Fibroblast of lung (primary cell): ENCODE results near the gene TM4SF5. TPM values are rescaled to one million over a fixed set of nuclear protein-coding genes. Genes with fewer than 3 reads are reported as not detected.
A peak's percentile ranks its signal among the peaks of the same experiment; 100 is the strongest.

Experiments
- DNase-seq, 2 donors: peaks; one replicate each; pipeline versions ENCODE4 v3.0.0 to v3.0.0-alpha.2; 2010; ENCODE audit warnings: low read depth in 2 of 2
- H2AFZ ChIP-seq: 2 replicates; pipeline ENCODE4 v1.5.1; 2012; ENCODE audit warnings: low read length, control low read depth, inconsistent platforms
- H3K27ac ChIP-seq: 2 replicates; pipeline ENCODE4 v1.5.1; 2011; ENCODE audit warnings: low read length, control low read depth; ENCODE audit not compliant: insufficient read depth
- H3K27me3 ChIP-seq: 2 replicates; pipeline ENCODE4 v1.5.1; 2011; ENCODE audit warnings: mild to moderate bottlenecking, low read length; ENCODE audit not compliant: control insufficient read depth, insufficient read depth
- H3K36me3 ChIP-seq: 2 replicates; pipeline ENCODE4 v1.5.1; 2011; ENCODE audit warnings: low read length; ENCODE audit not compliant: control insufficient read depth, insufficient read depth
- H3K4me1 ChIP-seq: 2 replicates; pipeline ENCODE4 v1.5.1; 2011; ENCODE audit warnings: low read length; ENCODE audit not compliant: control insufficient read depth, insufficient read depth; ENCODE audit errors: extremely low read depth
- H3K4me2 ChIP-seq: 2 replicates; pipeline ENCODE4 v1.5.1; 2011; ENCODE audit warnings: low read length, control low read depth; ENCODE audit not compliant: insufficient read depth; ENCODE audit errors: extremely low read depth
- H3K4me3 ChIP-seq, 4 experiments: fragments of 200-600 bp in 1 of 4; sonication (generic) in 1 of 4; replicated peaks in 1 of 4; 2 replicates each; pipeline ENCODE4 v1.5.1; 2011 to 2016; ENCODE audit warnings: low read length in 4 of 4, low read depth in 3 of 4, mild to moderate bottlenecking in 3 of 4, control low read depth in 2 of 4, inconsistent platforms in 1 of 4, mixed read lengths in 1 of 4; ENCODE audit not compliant: insufficient read depth in 1 of 4; ENCODE audit errors: control extremely low read depth in 1 of 4
- H3K79me2 ChIP-seq: 2 replicates; pipeline ENCODE4 v1.5.1; 2012; ENCODE audit warnings: mild to moderate bottlenecking, low read length, inconsistent platforms; ENCODE audit not compliant: control insufficient read depth, insufficient read depth
- H3K9ac ChIP-seq: 2 replicates; pipeline ENCODE4 v1.5.1; 2011; ENCODE audit warnings: mild to moderate bottlenecking, low read length, control low read depth; ENCODE audit not compliant: insufficient read depth
- H3K9me3 ChIP-seq: 2 replicates; pipeline ENCODE4 v1.5.1; 2012; ENCODE audit warnings: low read depth, low read length; ENCODE audit not compliant: control insufficient read depth, insufficient read depth
- H4K20me1 ChIP-seq: 2 replicates; pipeline ENCODE4 v1.5.1; 2011; ENCODE audit warnings: low read length; ENCODE audit not compliant: control insufficient read depth, insufficient read depth; ENCODE audit errors: extremely low read depth
- EZH2 ChIP-seq: IDR thresholded peaks from 2 replicates; pipeline ENCODE4 v1.5.1; 2012; ENCODE audit warnings: low read length, control low read depth, mild to moderate bottlenecking; ENCODE audit errors: missing control alignments
- polyA plus RNA-seq, 2 donors: library from polyadenylated mRNA; depleted of rRNA in 1 of 2; stranded (reverse) in 1 of 2; unstranded in 1 of 2; fragments of >200 nt; gene quantifications; 2 replicates each; pipeline ENCODE4 v1.2.1, GENCODE V29; 2011 to 2012; ENCODE audit warnings: missing spikeins in 1 of 2
- total RNA-seq: library from RNA; depleted of rRNA; stranded (reverse); fragments of >200 nt; gene quantifications from 2 replicates; pipeline ENCODE4 v1.2.1, GENCODE V29; 2014
- TF ChIP-seq, protein P1 (sequence below), 2 donors: IDR thresholded peaks in 1 of 2; conservative IDR thresholded peaks in 1 of 2; 1 replicate in 1 of 2; 2 replicates in 1 of 2; pipeline ENCODE4 v1.5.1; 2011 to 2012; ENCODE audit warnings: low read length in 2 of 2, control low read depth in 1 of 2, inconsistent platforms in 1 of 2, low read depth in 1 of 2, mild to moderate bottlenecking in 1 of 2

Gene TM4SF5
- total and polyA plus RNA-seq, 2 donors (not counting 1 experiment from before 2014, with no cell fraction given) = not detected

DNA sequence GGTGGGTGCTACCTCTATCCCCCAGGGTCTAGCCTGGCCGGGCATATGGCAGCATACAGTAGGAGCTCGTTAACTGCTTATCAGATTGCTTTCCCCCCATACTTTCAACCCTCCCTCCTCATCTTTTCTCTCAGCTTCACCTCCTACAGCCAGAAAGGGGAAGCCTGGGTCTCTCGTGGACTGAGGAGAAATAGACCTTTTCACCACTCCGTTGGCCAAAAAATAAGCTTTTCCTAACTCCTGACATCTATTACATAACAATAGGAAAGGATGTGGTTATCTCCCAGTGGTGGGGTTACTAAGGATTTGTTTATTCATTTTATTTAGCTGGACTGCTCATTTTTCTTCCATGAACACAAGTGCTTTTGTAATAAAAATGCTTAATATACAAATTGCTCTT is 23.0 kb upstream of the TM4SF5 start:
- H3K4me3 ChIP-seq = no peak overlapping the region
- no peaks in the 10 kb centered on the region for H4K20me1 ChIP-seq
- H2AFZ ChIP-seq = no peak overlapping the region
- H3K27ac ChIP-seq = no peak overlapping the region
- no peaks in the 10 kb centered on the region for H3K79me2 ChIP-seq
- H3K27me3 ChIP-seq = peaks cover 16% of the 10 kb centered on the region
- TF ChIP-seq, protein P1, sequence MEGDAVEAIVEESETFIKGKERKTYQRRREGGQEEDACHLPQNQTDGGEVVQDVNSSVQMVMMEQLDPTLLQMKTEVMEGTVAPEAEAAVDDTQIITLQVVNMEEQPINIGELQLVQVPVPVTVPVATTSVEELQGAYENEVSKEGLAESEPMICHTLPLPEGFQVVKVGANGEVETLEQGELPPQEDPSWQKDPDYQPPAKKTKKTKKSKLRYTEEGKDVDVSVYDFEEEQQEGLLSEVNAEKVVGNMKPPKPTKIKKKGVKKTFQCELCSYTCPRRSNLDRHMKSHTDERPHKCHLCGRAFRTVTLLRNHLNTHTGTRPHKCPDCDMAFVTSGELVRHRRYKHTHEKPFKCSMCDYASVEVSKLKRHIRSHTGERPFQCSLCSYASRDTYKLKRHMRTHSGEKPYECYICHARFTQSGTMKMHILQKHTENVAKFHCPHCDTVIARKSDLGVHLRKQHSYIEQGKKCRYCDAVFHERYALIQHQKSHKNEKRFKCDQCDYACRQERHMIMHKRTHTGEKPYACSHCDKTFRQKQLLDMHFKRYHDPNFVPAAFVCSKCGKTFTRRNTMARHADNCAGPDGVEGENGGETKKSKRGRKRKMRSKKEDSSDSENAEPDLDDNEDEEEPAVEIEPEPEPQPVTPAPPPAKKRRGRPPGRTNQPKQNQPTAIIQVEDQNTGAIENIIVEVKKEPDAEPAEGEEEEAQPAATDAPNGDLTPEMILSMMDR (conservative IDR thresholded peaks at IDR 0.05 in 1 of 2, IDR thresholded peaks at IDR 0.05 in 1 of 2; ENCODE audit: low read depth in 1 of 2, low read length in 2 of 2) = no peak
- TF ChIP-seq EZH2 = no peak
- H3K4me2 ChIP-seq = no peak overlapping the region
- no peak overlapping the region for H3K9ac ChIP-seq
- no peak for DNase-seq
- H3K9me3 ChIP-seq = no peaks in the 10 kb centered on the region
- H3K4me1 ChIP-seq = no peaks in the 10 kb centered on the region
- H3K36me3 ChIP-seq = no peaks in the 10 kb centered on the region

DNA sequence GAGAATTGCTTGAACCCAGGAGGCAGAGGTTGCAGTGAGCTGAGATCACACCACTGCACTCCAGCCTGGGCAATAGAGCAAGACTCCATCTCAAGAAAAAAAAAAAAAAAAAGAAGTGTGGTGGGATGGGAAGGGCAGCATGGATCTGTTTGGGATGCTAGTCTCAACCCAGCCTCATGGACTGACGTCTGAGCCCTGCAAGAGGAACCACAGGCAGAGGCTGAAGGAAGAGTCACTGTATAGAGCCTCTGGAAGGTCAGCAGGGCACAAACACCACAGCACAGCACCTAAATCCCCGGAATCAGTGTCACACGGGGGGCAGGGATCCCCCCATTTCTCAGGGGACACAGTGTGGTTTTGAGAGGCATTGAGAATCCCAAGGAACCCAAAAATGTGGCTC is 21.1 kb upstream of the TM4SF5 start:
- Histone ChIP-seq H3K27ac (no peak overlapping the region), H3K4me3 (no peak overlapping the region), H3K79me2 (no peaks in the 10 kb centered on the region), H4K20me1 (no peaks in the 10 kb centered on the region), H3K4me1 (no peaks in the 10 kb centered on the region), H3K9me3 (no peaks in the 10 kb centered on the region), H3K4me2 (no peak overlapping the region), H3K9ac (no peak overlapping the region), H3K27me3 (peaks cover 12% of the 10 kb centered on the region), H2AFZ (no peak overlapping the region), H3K36me3 (no peaks in the 10 kb centered on the region)
- TF ChIP-seq, protein P1 (conservative IDR thresholded peaks at IDR 0.05 in 1 of 2, IDR thresholded peaks at IDR 0.05 in 1 of 2; ENCODE audit: low read depth in 1 of 2, low read length in 2 of 2) = no peak
- TF ChIP-seq EZH2 = no peak
- DNase-seq = no peak

DNA sequence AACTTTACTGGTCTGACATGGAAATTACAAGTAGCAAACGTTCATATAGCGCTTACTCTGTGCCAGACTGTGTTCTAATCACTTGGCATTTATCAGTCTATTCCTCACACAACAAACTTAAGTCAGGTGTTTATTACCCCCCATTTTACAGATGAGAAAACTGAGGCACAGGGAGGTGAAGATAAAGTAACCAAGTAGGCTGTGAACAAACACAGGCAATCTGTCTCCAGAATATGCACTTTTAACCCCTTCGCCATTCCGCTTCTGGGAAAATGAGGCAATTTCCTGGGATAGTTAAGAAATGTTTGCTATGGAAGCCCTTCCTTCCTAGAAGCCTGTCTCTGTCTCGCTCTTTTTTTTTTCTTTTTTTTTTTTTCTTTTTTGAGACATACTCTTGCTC is 19.8 kb upstream of the TM4SF5 start:
- Histone ChIP-seq H3K4me2 (no peak overlapping the region), H3K27me3 (peaks cover 16% of the 10 kb centered on the region), H3K4me1 (no peaks in the 10 kb centered on the region), H3K79me2 (no peaks in the 10 kb centered on the region), H3K4me3 (no peak overlapping the region), H3K9me3 (no peaks in the 10 kb centered on the region), H2AFZ (no peak overlapping the region), H3K36me3 (no peaks in the 10 kb centered on the region), H3K27ac (no peak overlapping the region), H4K20me1 (no peaks in the 10 kb centered on the region), H3K9ac (no peak overlapping the region)
- TF ChIP-seq, protein P1 (conservative IDR thresholded peaks at IDR 0.05 in 1 of 2, IDR thresholded peaks at IDR 0.05 in 1 of 2; ENCODE audit: low read depth in 1 of 2, low read length in 2 of 2) = no peak
- peak in 1 of 2 donors; percentile 28 for DNase-seq
